ENCODE measurements around the gene KCTD19. TPM values are rescaled to one million over a fixed set of nuclear protein-coding genes. Genes with fewer than 3 reads are reported as not detected.

The KCTD19 gene
- total RNA-seq, 1 donor from 2014 or later: not detected

GRCh38 chr16:67249178-67250044, 77.1 kb downstream of the KCTD19 start:
- ATAC-seq (ENCODE audit: poor library complexity) (no peak), DNase-seq (no peak)
- intact Hi-C loops (cut with DNase I): no loop called here

DNA sequence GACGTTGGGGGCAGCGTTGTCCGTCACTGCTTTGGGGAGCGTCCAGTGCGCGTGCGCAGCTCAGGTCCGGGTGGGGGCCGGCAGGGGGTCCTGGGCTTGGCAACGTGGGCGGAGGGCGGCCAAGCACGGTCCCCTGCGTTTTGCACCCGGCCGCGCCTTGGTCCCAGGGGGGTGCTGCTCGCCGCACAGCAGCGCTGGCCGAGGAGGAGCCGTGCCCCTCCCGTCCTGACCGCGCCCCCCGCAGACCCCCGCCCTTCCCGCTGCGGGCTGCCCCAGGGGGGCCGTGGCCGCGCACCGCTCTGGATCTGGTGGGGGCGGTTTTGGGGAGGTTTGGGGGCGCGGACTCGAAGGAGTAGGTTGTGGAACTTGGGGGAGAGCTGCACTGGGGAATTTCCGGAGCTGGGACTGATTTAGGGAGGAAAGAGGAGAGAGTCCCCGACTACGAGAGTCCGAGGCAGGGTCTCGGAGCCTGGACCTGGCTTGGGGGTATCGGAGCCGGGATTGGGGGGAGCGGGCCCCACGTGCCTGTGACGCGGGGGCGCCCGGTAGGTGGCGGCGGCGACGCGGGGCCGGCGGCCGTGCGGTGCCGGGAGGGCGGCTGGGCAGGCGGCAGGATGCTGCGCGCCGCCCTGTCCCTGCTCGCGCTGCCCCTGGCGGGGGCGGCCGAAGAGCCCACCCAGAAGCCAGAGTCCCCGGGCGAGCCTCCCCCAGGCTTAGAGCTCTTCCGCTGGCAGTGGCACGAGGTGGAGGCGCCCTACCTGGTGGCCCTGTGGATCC, 78.0 kb downstream of the KCTD19 start, which contains the start of gene SLC9A5:
TSS of gene SLC9A5 (plus strand) at position 579 of the 777 bp plus-strand sequence. CDS start at position 615, 36 bp downstream.
- DNase-seq: peak; percentile 61
- no peak for ATAC-seq (ENCODE audit: poor library complexity)
- intact Hi-C loops (cut with DNase I): no loop called here

GRCh38 chr16:67248073-67248400, 78.5 kb downstream of the KCTD19 start:
- ATAC-seq (ENCODE audit: poor library complexity) (peak; percentile 1), DNase-seq (no peak)
- intact Hi-C loops (cut with DNase I): no loop called here

GRCh38 chr16:67247192-67248072, 79.1 kb downstream of the KCTD19 start, which contains the start of gene FHOD1:
Gene FHOD1 (minus strand): TSS chr16:67247481. CDS start chr16:67247410, 71 bp downstream.
- peak; percentile 85 for ATAC-seq (ENCODE audit: poor library complexity)

DNA sequence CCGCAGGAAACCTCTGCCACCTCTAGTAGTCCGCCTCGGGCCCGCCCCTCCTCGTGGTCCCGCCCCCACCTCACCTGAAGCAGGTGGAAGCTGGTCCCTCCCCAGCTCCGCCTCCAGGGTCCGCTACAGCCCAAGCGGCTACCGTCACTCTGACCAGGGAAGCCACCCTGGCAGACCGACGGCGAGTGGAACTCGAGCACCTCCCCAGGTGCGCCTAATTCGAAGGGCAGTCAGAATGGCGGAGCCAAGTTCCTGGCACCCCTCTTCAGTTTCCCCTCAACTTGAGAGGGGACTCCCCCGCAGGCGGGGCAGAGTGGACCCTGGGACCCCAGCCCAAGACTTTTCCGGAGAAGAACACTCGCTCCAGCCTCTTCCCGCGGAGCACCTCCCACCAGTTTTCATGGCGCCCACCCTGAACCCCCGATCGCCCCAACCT, 79.8 kb downstream of the KCTD19 start:
- intact Hi-C loops (cut with DNase I): no loop called here
- DNase-seq (no peak), ATAC-seq (ENCODE audit: poor library complexity) (peak; percentile 15)

More at GRCh38 chr16:67247192-67248072, 79.1 kb downstream of the KCTD19 start, which contains the start of gene FHOD1:
- peak; percentile 99 for DNase-seq
- intact Hi-C loops (cut with DNase I): no loop called here

DNA sequence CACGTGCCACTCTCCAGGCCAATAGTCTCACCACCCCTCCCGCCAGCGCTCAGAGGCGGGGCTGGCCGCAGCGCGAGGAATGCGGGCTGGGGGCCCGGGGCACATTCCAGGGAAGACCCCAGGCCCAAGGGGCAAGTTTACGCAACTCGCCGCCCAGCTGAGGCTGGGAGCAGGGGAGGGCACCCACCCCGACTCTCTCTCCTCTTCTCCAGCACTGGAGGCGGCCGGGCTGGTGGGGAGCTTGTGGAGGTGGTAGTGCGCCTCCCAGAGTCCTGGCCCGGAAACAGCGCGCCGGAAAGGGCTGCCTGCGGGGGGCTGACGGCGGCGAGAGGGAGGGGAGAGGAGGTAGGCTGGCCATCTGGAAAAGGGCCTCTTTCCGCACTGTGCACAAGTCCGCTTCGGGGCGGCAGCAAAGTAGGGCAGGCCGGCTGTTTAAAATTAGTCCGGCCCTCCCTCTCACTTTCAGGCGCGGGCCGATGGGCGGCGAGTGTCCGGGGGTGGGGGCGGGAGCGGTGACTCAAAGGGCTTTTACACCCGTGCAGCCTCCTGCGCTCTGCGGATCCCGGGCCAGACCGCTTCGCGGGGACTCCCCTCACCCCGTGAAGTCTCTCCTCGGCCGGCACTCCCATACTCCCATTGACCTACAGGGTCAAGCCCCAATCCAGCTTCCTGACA, 80.3 kb downstream of the KCTD19 start:
- intact Hi-C loops (cut with DNase I): no loop called here
- ATAC-seq (ENCODE audit: poor library complexity) (peak; percentile 56), DNase-seq (peak; percentile 86)

DNA sequence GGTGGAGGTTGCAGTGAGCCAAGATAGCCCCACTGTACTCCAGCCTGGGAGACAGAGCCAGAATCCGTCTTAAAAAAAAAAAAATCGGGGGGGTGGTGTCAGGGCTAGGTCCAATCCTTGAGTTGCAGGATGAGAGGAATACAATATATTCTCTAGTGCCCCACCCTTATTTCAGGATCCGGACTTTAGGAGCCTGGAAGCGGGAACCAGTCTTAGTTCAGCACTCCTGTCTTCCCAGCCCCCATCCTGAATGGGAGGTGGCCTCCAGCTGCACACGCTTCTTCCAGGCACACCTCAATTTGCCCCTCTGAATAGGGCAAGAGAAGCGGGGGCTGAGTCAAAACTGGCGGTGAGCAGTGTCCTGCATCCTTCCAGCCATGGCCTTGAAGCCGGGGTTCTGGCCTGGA, 80.9 kb downstream of the KCTD19 start:
- intact Hi-C loops (cut with DNase I): no loop called here

GRCh38 chr16:67245186-67245585, 81.4 kb downstream of the KCTD19 start:
- intact Hi-C loops (cut with DNase I): no loop called here
- DNase-seq (no peak), ATAC-seq (ENCODE audit: poor library complexity) (no peak)

More for the DNA sequence above, 80.9 kb downstream of the KCTD19 start:
- DNase-seq: no peak
- ATAC-seq (ENCODE audit: poor library complexity): no peak

- peak; percentile 84 for DNase-seq
- peak; percentile 21 for ATAC-seq (ENCODE audit: poor library complexity)
- intact Hi-C loops (cut with DNase I): no loop called here
These were observed 82.0 kb downstream of the KCTD19 start for GRCh38 chr16:67244387-67245185.

- peak; percentile 64 for DNase-seq
These were observed 83.1 kb downstream of the KCTD19 start for GRCh38 chr16:67243481-67243880.

DNA sequence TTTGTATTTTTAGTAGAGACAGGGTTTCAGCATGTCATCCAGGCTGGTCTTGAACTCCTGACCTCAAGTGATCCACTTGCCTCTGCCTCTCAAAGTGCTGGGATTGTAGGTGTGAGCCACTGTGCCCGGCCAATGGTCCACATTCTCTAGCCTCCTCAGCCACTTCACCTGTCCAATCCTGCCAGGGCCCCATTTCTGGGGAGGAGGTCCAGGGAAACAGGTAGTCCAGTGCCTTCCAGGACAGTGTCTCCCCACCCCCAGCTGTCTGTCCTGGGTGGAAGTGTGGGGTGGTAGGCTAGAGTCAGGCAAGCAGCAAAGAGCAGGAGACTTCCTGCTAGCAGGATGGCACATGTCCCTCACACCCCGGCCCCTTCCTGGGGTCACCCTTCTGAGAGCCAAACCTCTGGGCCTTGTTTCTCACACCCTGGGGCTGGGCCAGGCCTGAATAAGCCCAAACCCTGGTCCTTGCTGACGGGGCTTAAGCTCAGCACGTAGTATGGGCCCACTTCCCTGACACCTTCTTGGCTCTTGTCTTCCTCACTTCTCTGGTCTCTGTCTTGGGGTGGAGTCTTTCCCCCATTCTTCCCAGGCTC, 84.3 kb downstream of the KCTD19 start:
- intact Hi-C loops (cut with DNase I): no loop called here
- DNase-seq (no peak), ATAC-seq (ENCODE audit: poor library complexity) (no peak)

More at GRCh38 chr16:67243481-67243880, 83.1 kb downstream of the KCTD19 start:
- no peak for ATAC-seq (ENCODE audit: poor library complexity)
- intact Hi-C loops (cut with DNase I): no loop called here

DNA sequence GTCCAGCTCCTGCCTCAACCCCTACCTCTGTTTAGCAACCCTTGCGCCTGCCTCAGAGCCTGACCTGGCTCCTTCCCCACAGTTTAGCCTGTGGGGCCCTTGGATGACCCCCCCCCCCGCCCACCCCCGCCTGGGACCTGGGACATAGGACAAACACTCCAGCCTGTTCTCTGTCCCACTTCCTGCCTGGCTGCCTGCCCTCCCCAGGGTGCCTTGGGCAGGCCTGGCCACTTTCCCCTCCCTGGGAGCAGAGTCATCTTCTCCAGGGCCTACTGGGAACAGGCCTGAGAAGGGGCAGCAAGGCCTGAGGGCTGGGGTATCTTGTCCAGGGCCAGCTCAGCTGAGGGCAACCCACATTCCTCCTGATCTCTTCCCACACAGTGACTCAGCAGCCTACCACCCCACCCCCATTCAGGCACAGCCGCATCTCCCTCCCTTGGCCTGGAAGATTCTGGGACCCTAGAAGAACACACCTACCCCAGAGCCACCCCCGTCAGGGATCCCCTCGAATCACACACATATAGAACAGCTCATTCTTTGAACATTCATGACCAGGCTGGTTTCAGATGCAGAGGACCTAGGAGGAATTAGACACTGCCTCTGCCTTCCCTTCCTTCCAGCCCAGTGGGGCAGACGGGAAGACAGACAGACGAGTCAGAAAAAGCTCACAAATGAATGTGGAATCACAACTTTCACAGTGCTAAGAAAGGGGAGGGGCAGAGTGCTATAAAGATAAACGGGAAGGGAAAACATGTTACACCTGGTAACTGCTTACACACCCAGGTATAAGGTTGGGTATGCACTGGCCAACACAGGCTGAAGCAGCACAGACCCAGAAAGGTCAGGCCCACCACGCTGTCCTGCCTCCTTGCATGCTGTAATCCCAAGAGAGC, 85.3 kb downstream of the KCTD19 start:
- intact Hi-C loops (cut with DNase I): no loop called here
- ATAC-seq (ENCODE audit: poor library complexity) (peak; percentile 51), DNase-seq (peak; percentile 83)

DNA sequence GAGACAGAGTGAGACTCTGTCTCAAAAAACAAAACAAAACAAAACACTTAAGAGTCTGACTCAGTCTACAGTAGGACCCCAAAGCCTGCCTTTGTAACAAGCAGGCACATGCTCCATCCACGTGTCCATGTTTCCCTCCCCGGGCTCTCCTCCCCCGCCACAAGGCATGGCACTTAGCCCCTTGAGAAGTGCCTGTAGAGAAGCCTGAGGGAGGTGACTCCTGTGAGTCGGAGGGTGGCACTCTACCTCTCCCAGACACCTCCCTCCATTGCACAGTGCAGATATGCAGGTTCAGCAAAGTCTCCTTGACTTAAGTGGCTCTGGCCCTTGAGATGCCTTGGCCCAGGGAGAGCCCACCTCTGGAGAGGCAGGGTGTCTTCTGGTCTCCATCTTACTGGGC, 86.0 kb downstream of the KCTD19 start:
- intact Hi-C loops (cut with DNase I): no loop called here
- ATAC-seq (ENCODE audit: poor library complexity): no peak
- DNase-seq: no peak
